ENCODE measurements around the gene VAT1.

GRCh38 chr17:42979511-42980273, 42.5 kb downstream of the VAT1 start, which contains the start of gene PTGES3L:
- TF ChIP-seq ZBTB8A (IDR thresholded peaks at IDR 0.05; ENCODE audit: partially characterized antibody) (no peak), SMARCA4 (IDR thresholded peaks at IDR 0.05) (peak; percentile 55; the same call in 1 of the 2 replicates), PHB2 (IDR thresholded peaks at IDR 0.05; ENCODE audit: low read depth) (no peak), CTCF (IDR thresholded peaks at IDR 0.05 in 2 of 3, conservative IDR thresholded peaks at IDR 0.05 in 1 of 3; ENCODE audit: insufficient read depth in 2 of 3, low read depth in 1 of 3, low read length in 3 of 3) (no peak), MCM3 (IDR thresholded peaks at IDR 0.05) (no peak), TAL1 (IDR thresholded peaks at IDR 0.05) (no peak), ZC3H11A (IDR thresholded peaks at IDR 0.05; ENCODE audit: low read depth, low read length) (no peak), KAT8 (IDR thresholded peaks at IDR 0.05; ENCODE audit: low read depth) (no peak), CBX3 (IDR thresholded peaks at IDR 0.05; ENCODE audit: borderline replicate concordance in 1 of 2, low read length in 2 of 2) (no peak), MYC (IDR thresholded peaks at IDR 0.05; ENCODE audit: low read depth, low read length) (0 out of 2 replicates have a peak, but pooled peaks have one; percentile 50), MYC (CRISPR knock-in tag; IDR thresholded peaks at IDR 0.05; ENCODE audit: borderline replicate concordance, low read depth) (no peak)

Data from K562 (cell line).